ENCODE measurements around the gene DOK7. TPM values are rescaled to one million over a fixed set of nuclear protein-coding genes. Genes with fewer than 3 reads are reported as not detected.

The DOK7 gene
- total RNA-seq, 1 experiment from 2014 or later: 9.6 TPM

- H3K4me3 ChIP-seq: no peak overlapping the region
- no peaks in the 10 kb centered on the region for H3K36me3 ChIP-seq
- H3K9me3 ChIP-seq (replicated peaks): no peaks in the 10 kb centered on the region
- no peaks in the 10 kb centered on the region for H3K27me3 ChIP-seq
- H3K4me1 ChIP-seq: peaks cover 35% of the 10 kb centered on the region
- DNase-seq: no peak
- no peak overlapping the region for H3K27ac ChIP-seq
Observed at GRCh38 chr4:3435686-3435956, 27.5 kb upstream of the DOK7 start.

DNA sequence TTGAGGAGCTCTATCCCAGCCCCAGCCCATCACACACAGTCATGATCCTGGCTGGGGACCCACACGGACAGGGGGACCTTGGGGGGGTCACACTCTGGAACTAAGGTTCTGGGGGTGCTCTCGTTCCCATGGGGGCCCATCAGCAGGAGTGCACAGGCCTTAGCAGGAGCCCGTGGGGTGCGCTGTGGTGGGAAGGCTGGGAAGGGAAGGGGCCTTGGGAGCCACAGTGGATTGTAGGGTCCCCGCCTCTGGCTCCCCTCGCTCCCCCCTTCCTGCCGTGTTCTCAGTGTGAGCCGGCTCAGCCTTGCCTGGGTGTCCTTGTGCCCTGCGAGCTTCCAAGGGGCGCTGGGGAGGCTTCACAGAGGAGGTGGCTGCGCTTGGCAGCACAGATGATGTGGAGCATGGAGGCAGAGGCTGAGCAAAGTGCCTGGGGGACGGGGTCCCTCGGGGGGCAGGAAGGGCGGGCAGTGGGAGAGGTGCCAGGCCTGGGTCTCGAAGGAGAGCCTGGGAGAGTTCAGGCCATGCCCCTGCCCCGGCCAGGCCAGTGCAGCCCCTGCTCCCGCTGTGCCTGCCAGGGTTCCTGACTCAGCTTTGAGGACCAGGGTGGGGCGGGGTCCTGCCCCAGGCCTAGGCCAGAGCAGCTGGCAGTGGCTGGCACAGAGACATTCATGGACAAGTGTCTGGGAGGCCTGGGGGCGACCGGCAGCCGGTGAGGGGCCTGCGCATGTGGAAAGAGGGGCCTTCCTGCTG is 26.9 kb upstream of the DOK7 start:
- Histone ChIP-seq H3K4me3 (no peak overlapping the region), H3K27ac (no peak overlapping the region), H3K27me3 (no peaks in the 10 kb centered on the region), H3K36me3 (no peaks in the 10 kb centered on the region), H3K9me3 (replicated peaks) (no peaks in the 10 kb centered on the region), H3K4me1 (peaks cover 37% of the 10 kb centered on the region)
- DNase-seq: no peak

GRCh38 chr4:3436798-3437581 is 26.1 kb upstream of the DOK7 start:
- H3K4me3 ChIP-seq: no peak overlapping the region
- H3K9me3 ChIP-seq (replicated peaks): no peaks in the 10 kb centered on the region
- no peak overlapping the region for H3K27ac ChIP-seq
- H3K27me3 ChIP-seq: no peaks in the 10 kb centered on the region
- peaks cover 35% of the 10 kb centered on the region for H3K4me1 ChIP-seq
- H3K36me3 ChIP-seq: no peaks in the 10 kb centered on the region
- no peak for DNase-seq

- Histone ChIP-seq H3K4me3 (no peak overlapping the region), H3K4me1 (peaks cover 32% of the 10 kb centered on the region), H3K36me3 (no peaks in the 10 kb centered on the region), H3K27me3 (no peaks in the 10 kb centered on the region), H3K27ac (no peak overlapping the region), H3K9me3 (replicated peaks) (no peaks in the 10 kb centered on the region)
- DNase-seq: no peak
Observed at GRCh38 chr4:3437582-3437936, 25.5 kb upstream of the DOK7 start.

- H3K36me3 ChIP-seq: no peaks in the 10 kb centered on the region
- peaks cover 26% of the 10 kb centered on the region for H3K4me1 ChIP-seq
- no peak overlapping the region for H3K4me3 ChIP-seq
- no peak for DNase-seq
- no peak overlapping the region for H3K27ac ChIP-seq
- H3K9me3 ChIP-seq (replicated peaks): no peaks in the 10 kb centered on the region
- no peaks in the 10 kb centered on the region for H3K27me3 ChIP-seq
Observed at GRCh38 chr4:3437998-3438846, 24.9 kb upstream of the DOK7 start.

DNA sequence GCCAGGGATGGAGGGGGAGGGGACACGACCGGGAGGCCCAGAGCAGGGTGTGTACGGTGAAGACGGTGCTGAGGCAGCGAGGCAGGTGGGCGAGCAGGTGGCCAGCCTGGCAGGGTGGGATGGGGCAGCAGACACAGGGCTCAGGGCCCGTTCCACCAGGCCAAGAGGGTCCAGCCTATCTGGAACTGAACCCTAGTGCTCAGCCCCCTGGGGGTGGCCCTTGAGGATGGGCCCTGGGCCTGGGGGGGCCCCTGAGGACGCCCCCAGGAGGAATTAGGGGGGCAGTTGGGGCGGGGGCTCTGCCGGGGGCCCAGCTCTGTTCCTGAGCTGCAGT is 24.3 kb upstream of the DOK7 start:
- no peaks in the 10 kb centered on the region for H3K36me3 ChIP-seq
- DNase-seq: no peak
- peaks cover 26% of the 10 kb centered on the region for H3K4me1 ChIP-seq
- H3K27ac ChIP-seq: no peak overlapping the region
- H3K27me3 ChIP-seq: no peaks in the 10 kb centered on the region
- H3K9me3 ChIP-seq (replicated peaks): no peaks in the 10 kb centered on the region
- H3K4me3 ChIP-seq: no peak overlapping the region

- Histone ChIP-seq H3K9me3 (replicated peaks) (no peaks in the 10 kb centered on the region), H3K4me1 (peaks cover 26% of the 10 kb centered on the region), H3K27ac (no peak overlapping the region), H3K27me3 (no peaks in the 10 kb centered on the region), H3K36me3 (no peaks in the 10 kb centered on the region), H3K4me3 (no peak overlapping the region)
- no peak for DNase-seq
Observed at GRCh38 chr4:3439391-3439790, 23.7 kb upstream of the DOK7 start.

- DNase-seq: peak; percentile 79 to 85
- H3K27me3 ChIP-seq: no peaks in the 10 kb centered on the region; the same call in 1 of the 2 replicates
- no peak overlapping the region for H3K27ac ChIP-seq
- H3K4me1 ChIP-seq: peaks cover 26% of the 10 kb centered on the region
- H3K9me3 ChIP-seq (replicated peaks): no peaks in the 10 kb centered on the region
- no peaks in the 10 kb centered on the region for H3K36me3 ChIP-seq
- H3K4me3 ChIP-seq: no peak overlapping the region
Observed at GRCh38 chr4:3440011-3440410, 23.1 kb upstream of the DOK7 start.

- H3K4me1 ChIP-seq: peaks cover 26% of the 10 kb centered on the region
- H3K4me3 ChIP-seq: no peak overlapping the region
- H3K36me3 ChIP-seq: no peaks in the 10 kb centered on the region
- H3K27ac ChIP-seq: no peak overlapping the region
- H3K27me3 ChIP-seq: no peaks in the 10 kb centered on the region; the same call in 1 of the 2 replicates
- DNase-seq: no peak
- H3K9me3 ChIP-seq (replicated peaks): no peaks in the 10 kb centered on the region
Observed at GRCh38 chr4:3440979-3441500, 22.1 kb upstream of the DOK7 start.

DNA sequence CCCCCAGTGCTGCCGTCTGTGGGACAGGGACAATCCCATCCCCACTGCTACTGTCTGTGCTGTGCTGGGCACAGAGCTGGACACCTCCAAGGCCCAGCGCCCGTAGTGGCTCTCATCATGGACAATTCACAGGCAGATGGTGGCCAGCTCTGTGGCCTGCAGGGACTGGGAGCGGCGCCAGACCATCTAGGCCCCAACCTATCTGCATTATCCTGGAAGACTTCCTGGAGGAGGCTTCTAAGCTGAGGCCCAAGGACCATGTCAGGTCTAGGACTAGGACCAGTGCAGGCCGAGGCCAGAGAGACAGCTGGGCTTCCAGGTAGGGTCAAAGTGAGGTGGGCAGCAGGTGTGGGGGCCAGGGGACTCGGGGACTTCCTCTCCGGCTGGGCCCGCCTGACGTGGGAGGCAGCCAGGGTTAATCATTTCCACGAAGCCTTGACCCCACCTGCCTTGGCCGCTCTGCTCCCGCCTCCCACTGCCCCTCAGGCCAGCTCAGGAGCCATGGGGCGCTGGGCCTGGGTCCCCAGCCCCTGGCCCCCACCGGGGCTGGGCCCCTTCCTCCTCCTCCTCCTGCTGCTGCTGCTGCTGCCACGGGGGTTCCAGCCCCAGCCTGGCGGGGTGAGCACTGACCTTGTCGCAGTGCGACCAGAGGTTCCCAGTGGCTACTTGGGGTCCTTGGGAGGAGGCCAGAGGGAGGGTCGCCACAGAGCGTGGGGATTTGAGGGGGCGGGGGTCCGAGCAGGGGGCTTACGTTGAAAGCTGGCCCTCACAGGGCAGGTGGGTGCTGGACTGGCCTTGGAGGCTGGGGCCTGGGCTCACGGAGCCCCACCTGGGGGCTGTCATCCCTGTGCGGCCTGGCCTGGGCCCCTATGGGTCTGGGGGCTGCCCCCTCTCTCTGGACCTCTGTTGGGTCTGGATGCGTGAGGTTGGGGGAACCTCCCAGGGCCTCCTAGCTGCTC is 21.3 kb upstream of the DOK7 start, which contains the start of gene HGFAC:
Gene HGFAC (plus strand): TSS at position 468 of the 959 bp plus-strand sequence. CDS start 34 bp downstream, at position 502.
- Histone ChIP-seq H3K27me3 (no peaks in the 10 kb centered on the region; the same call in 1 of the 2 replicates), H3K36me3 (no peaks in the 10 kb centered on the region), H3K9me3 (replicated peaks) (no peaks in the 10 kb centered on the region), H3K27ac (no peak within 1 kb of the TSS), H3K4me1 (peaks cover 22% of the 10 kb centered on the region), H3K4me3 (no peak within 1 kb of the TSS)
- DNase-seq: no peak

DNA sequence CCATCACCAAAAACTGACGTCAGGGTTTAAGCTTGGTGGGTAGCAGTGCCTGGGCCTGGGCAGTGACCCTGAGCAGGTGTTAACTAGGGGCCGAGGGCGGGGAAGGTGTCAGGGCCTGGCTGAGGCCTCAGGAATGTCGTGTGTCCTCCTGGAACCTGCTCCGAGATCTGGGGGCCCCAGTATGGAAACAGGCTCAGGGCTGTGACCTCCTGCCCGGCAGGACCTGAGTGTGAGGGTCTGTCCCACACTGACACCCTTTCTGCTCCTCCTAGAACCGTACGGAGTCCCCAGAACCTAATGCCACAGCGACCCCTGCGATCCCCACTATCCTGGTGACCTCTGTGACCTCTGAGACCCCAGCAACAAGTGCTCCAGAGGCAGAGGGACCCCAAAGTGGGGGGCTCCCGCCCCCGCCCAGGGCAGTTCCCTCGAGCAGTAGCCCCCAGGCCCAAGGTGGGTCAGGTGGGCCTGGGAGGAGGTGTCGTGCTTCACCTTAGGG is 20.6 kb upstream of the DOK7 start:
- no peaks in the 10 kb centered on the region for H3K36me3 ChIP-seq
- no peaks in the 10 kb centered on the region for H3K9me3 ChIP-seq (replicated peaks)
- no peak overlapping the region for H3K27ac ChIP-seq
- no peaks in the 10 kb centered on the region; the same call in 1 of the 2 replicates for H3K27me3 ChIP-seq
- no peak overlapping the region for H3K4me3 ChIP-seq
- H3K4me1 ChIP-seq: peaks cover 15% of the 10 kb centered on the region
- no peak for DNase-seq

DNA sequence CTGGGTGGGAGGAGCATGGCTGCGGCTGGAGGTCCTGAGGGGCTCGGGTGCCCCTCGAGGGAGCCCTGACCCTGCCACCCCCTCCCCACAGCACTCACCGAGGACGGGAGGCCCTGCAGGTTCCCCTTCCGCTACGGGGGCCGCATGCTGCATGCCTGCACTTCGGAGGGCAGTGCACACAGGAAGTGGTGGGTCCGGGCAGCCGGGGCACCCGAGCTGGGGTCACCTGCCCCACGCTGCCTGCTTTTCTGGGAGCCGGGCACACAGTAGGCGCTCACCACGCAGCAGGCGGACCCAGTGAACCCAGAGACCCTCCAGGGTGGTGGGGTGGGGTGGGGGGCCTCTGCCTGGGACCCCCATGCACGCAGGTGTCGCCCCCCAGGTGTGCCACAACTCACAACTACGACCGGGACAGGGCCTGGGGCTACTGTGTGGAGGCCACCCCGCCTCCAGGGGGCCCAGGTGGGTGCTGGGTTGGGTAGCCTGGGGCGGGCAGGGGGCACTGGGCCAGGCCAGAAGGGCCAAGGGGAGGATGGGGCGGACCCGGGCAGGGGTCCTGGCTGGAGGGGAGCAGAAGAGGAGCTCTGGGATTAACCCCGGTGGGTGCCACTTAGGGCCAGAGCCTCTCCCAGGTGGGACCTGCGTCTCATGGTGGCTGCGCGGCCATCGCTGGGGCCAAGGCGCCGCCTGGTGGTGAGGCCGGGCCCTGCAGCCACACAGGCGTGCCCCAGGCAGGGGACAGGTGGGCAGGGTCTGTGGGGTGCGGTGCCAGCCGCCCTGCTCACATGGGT is 20.0 kb upstream of the DOK7 start:
- Histone ChIP-seq H3K4me3 (no peak overlapping the region), H3K27ac (no peak overlapping the region), H3K4me1 (peaks cover 13% of the 10 kb centered on the region), H3K9me3 (replicated peaks) (no peaks in the 10 kb centered on the region), H3K36me3 (no peaks in the 10 kb centered on the region), H3K27me3 (no peaks in the 10 kb centered on the region; the same call in 1 of the 2 replicates)
- DNase-seq: peak; percentile 49 to 77

- no peaks in the 10 kb centered on the region for H3K9me3 ChIP-seq (replicated peaks)
- no peaks in the 10 kb centered on the region for H3K36me3 ChIP-seq
- no peak for DNase-seq
- H3K4me1 ChIP-seq: peaks cover 13% of the 10 kb centered on the region
- H3K27me3 ChIP-seq: no peaks in the 10 kb centered on the region; the same call in 1 of the 2 replicates
- no peak overlapping the region for H3K27ac ChIP-seq
- no peak overlapping the region for H3K4me3 ChIP-seq
Observed at GRCh38 chr4:3443750-3444309, 19.3 kb upstream of the DOK7 start.

Data from SJCRH30 (cell line).